ENCODE data around the gene ACY1.

- TF ChIP-seq SP1 (IDR thresholded peaks at IDR 0.05) = no peak
- no peak for TF ChIP-seq CTCF (IDR thresholded peaks at IDR 0.05; ENCODE audit: low read depth, low read length, missing input control)
- no peak for TF ChIP-seq TAF1 (conservative IDR thresholded peaks at IDR 0.05)
- TF ChIP-seq GABPA (IDR thresholded peaks at IDR 0.05 in 1 of 2, conservative IDR thresholded peaks at IDR 0.05 in 1 of 2) = no peak
- no peak for TF ChIP-seq REST (IDR thresholded peaks at IDR 0.05)
- TF ChIP-seq RAD21 (IDR thresholded peaks at IDR 0.05) = no peak
- TF ChIP-seq, protein P1, sequence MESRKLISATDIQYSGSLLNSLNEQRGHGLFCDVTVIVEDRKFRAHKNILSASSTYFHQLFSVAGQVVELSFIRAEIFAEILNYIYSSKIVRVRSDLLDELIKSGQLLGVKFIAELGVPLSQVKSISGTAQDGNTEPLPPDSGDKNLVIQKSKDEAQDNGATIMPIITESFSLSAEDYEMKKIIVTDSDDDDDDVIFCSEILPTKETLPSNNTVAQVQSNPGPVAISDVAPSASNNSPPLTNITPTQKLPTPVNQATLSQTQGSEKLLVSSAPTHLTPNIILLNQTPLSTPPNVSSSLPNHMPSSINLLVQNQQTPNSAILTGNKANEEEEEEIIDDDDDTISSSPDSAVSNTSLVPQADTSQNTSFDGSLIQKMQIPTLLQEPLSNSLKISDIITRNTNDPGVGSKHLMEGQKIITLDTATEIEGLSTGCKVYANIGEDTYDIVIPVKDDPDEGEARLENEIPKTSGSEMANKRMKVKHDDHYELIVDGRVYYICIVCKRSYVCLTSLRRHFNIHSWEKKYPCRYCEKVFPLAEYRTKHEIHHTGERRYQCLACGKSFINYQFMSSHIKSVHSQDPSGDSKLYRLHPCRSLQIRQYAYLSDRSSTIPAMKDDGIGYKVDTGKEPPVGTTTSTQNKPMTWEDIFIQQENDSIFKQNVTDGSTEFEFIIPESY (IDR thresholded peaks at IDR 0.05) = no peak
Measured at GRCh38 chr3:52015438-52016228, 32.3 kb downstream of the ACY1 start.
